ENCODE measurements around the gene PPP2R3B.

PPP2R3B gene

DNA sequence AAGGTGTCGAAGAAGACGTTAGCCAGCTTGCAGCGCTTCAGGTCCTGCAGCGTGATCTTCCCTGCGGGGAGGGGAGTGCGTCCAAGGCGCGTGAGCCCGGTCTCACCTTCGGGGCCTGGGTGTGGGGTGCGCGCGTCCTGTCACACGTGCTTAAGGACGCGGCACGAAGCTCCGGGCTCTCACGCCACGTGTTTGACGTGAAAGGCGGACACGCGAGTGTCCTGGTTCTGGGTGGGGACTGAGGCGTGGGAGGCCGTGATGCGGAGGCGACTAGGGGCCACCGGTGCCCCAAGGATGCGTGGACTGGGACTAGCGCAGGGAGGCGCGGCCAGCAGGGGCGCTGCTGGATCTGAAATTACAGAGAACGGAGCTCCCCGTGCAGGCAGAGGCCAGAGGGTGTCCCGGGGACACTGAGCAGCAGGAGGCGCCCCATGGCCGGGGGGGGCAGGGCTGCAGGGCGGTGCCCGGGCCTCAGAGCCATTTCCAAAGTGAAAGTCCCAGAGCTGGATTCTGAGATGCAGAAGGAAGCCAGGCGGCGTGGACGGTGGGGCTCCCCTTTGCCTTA is 47.8 kb downstream of the PPP2R3B start:
- TF ChIP-seq TCF12 (IDR thresholded peaks at IDR 0.05; ENCODE audit: low read depth) (no peak), YY1 (IDR thresholded peaks at IDR 0.05; ENCODE audit: low read depth) (no peak), TAF1 (IDR thresholded peaks at IDR 0.05; ENCODE audit: low read depth) (no peak), CEBPB (IDR thresholded peaks at IDR 0.05) (no peak), CREB1 (IDR thresholded peaks at IDR 0.05; ENCODE audit: low read depth) (no peak), EGR1 (IDR thresholded peaks at IDR 0.05) (no peak), ZBTB7A (IDR thresholded peaks at IDR 0.05; ENCODE audit: low read depth) (no peak), EP300 (IDR thresholded peaks at IDR 0.05; ENCODE audit: borderline replicate concordance) (no peak), REST (IDR thresholded peaks at IDR 0.05; ENCODE audit: low read depth) (no peak), USF1 (IDR thresholded peaks at IDR 0.05) (no peak)
- TF ChIP-seq, protein P1, sequence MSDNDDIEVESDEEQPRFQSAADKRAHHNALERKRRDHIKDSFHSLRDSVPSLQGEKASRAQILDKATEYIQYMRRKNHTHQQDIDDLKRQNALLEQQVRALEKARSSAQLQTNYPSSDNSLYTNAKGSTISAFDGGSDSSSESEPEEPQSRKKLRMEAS (IDR thresholded peaks at IDR 0.05): no peak

DNA sequence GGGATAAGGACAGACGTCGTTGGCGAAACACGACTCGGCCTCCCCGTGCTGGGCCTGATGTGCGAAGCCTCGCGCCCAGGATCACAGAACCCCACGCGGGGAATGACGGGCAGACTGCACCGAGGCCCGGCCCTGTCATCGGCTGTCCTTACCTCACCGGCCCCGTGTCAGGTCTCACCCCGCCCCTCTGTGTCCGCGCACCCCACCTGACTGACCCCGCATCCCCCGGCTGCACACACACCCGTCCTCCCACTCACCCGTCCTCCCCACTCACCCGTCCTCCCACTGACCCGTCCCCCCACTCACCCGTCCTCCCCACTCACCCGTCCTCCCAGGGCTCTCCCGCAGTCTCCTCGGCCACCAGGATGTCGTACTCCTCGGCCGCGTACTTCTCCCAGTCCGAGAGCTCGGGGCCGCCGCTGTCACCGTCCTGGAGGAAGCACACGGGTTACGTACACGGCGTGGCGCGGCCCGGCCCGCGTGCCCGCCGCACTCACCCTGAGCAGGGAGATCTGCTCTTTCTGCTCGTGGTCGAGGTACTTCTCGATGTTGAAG is 48.3 kb downstream of the PPP2R3B start:
- no peak for TF ChIP-seq RAD21 (IDR thresholded peaks at IDR 0.05; ENCODE audit: low read depth)
- no peak for TF ChIP-seq CREB1 (IDR thresholded peaks at IDR 0.05; ENCODE audit: low read depth)
- no peak for TF ChIP-seq EP300 (IDR thresholded peaks at IDR 0.05; ENCODE audit: borderline replicate concordance)
- no peak for TF ChIP-seq USF1 (IDR thresholded peaks at IDR 0.05)
- no peak for TF ChIP-seq REST (IDR thresholded peaks at IDR 0.05; ENCODE audit: low read depth)
- no peak for TF ChIP-seq TEAD4 (IDR thresholded peaks at IDR 0.05)
- no peak for TF ChIP-seq ZBTB7A (IDR thresholded peaks at IDR 0.05; ENCODE audit: low read depth)
- TF ChIP-seq EGR1 (IDR thresholded peaks at IDR 0.05): no peak

GRCh38 chrX:337331-337831 is 49.3 kb downstream of the PPP2R3B start:
- no peak for TF ChIP-seq CREB1 (IDR thresholded peaks at IDR 0.05; ENCODE audit: low read depth)
- TF ChIP-seq REST (IDR thresholded peaks at IDR 0.05; ENCODE audit: low read depth): no peak
- no peak for TF ChIP-seq RAD21 (IDR thresholded peaks at IDR 0.05; ENCODE audit: low read depth)
- TF ChIP-seq TCF12 (IDR thresholded peaks at IDR 0.05; ENCODE audit: low read depth): no peak

- TF ChIP-seq TCF12 (IDR thresholded peaks at IDR 0.05; ENCODE audit: low read depth): no peak
- TF ChIP-seq EGR1 (IDR thresholded peaks at IDR 0.05): no peak
- no peak for TF ChIP-seq CREB1 (IDR thresholded peaks at IDR 0.05; ENCODE audit: low read depth)
- TF ChIP-seq NFIC (IDR thresholded peaks at IDR 0.05): no peak
- no peak for TF ChIP-seq EP300 (IDR thresholded peaks at IDR 0.05; ENCODE audit: borderline replicate concordance)
- TF ChIP-seq CEBPB (IDR thresholded peaks at IDR 0.05): no peak
- TF ChIP-seq YY1 (IDR thresholded peaks at IDR 0.05; ENCODE audit: low read depth): no peak
- TF ChIP-seq, protein P1 (IDR thresholded peaks at IDR 0.05): no peak
These were observed 50.5 kb downstream of the PPP2R3B start for GRCh38 chrX:336227-336626.

DNA sequence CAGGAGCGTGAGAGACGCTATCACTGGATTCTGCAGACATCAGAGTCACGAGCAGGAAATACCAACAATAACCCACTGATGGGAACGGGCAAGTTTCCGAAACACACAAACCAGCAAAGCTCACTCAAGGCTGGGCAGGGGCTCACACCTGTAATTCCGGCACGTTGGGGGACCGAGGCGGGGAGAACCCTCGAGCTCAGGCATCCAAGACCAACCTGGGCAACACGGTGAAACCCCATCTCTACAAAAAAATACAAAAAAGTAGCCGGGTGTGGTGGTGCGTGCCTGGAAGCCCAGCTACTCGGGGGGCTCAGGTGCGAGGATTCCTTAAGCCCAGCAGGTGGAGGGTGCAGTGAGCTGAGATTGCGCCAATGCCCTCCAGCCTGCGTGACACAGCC is 51.0 kb downstream of the PPP2R3B start:
- TF ChIP-seq EP300 (IDR thresholded peaks at IDR 0.05; ENCODE audit: borderline replicate concordance): no peak
- no peak for TF ChIP-seq RAD21 (IDR thresholded peaks at IDR 0.05; ENCODE audit: low read depth)
- TF ChIP-seq FOXM1 (IDR thresholded peaks at IDR 0.05; ENCODE audit: borderline replicate concordance, low read depth): no peak
- no peak for TF ChIP-seq ZBTB7A (IDR thresholded peaks at IDR 0.05; ENCODE audit: low read depth)
- TF ChIP-seq NFIC (IDR thresholded peaks at IDR 0.05): no peak
- TF ChIP-seq CREB1 (IDR thresholded peaks at IDR 0.05; ENCODE audit: low read depth): no peak
- TF ChIP-seq USF1 (IDR thresholded peaks at IDR 0.05): no peak
- TF ChIP-seq, protein P1 (IDR thresholded peaks at IDR 0.05): no peak
- no peak for TF ChIP-seq CEBPB (IDR thresholded peaks at IDR 0.05)
- no peak for TF ChIP-seq REST (IDR thresholded peaks at IDR 0.05; ENCODE audit: low read depth)
- TF ChIP-seq EGR1 (IDR thresholded peaks at IDR 0.05): no peak
- no peak for TF ChIP-seq TCF12 (IDR thresholded peaks at IDR 0.05; ENCODE audit: low read depth)
- no peak for TF ChIP-seq TAF1 (IDR thresholded peaks at IDR 0.05; ENCODE audit: low read depth)
- TF ChIP-seq YY1 (IDR thresholded peaks at IDR 0.05; ENCODE audit: low read depth): no peak
- no peak for TF ChIP-seq TEAD4 (IDR thresholded peaks at IDR 0.05)
